HepG2 (cell line): ENCODE measurements around the gene TRIM8. TPM values are rescaled to one million over a fixed set of nuclear protein-coding genes. Genes with fewer than 3 reads are reported as not detected.

Experiments
- GMEB2 ChIP-seq: IDR thresholded peaks from 2 replicates; pipeline ENCODE4 v1.6.1; 2016; ENCODE audit warnings: missing biosample characterization, missing genetic modification reagents, low read depth
- KDM4B ChIP-seq: sonication (generic); formaldehyde crosslinking; IDR thresholded peaks from 2 replicates; pipeline ENCODE4 v1.4.0; 2020; ENCODE audit warnings: missing genetic modification reagents
- MTERF4 ChIP-seq: sonication (generic); formaldehyde crosslinking; IDR thresholded peaks from 2 replicates; pipeline ENCODE4 v1.8.0; 2023; ENCODE audit warnings: mild to moderate bottlenecking, missing genetic modification reagents
- MXD3 ChIP-seq: IDR thresholded peaks from 2 replicates; pipeline ENCODE4 v1.6.1; 2016; ENCODE audit warnings: mild to moderate bottlenecking, missing biosample characterization, missing genetic modification reagents
- NKX3-1 ChIP-seq: sonication (generic); formaldehyde crosslinking; IDR thresholded peaks from 2 replicates; pipeline ENCODE4 v1.5.0; 2020; ENCODE audit warnings: missing genetic modification reagents
- PRPF4 ChIP-seq: fragments of 200-400 bp; formaldehyde crosslinking; IDR thresholded peaks from 2 replicates; pipeline ENCODE4 v1.6.1; 2016; ENCODE audit warnings: low read length, low read depth; ENCODE audit not compliant: poor library complexity, severe bottlenecking
- TBP ChIP-seq: sonication (generic); formaldehyde crosslinking; IDR thresholded peaks from 2 replicates; pipeline ENCODE4 v1.5.0; 2020; ENCODE audit warnings: missing genetic modification reagents
- TBX3 ChIP-seq: fragments of 450-650 bp; IDR thresholded peaks from 2 replicates; pipeline ENCODE4 v1.6.1; 2017; ENCODE audit warnings: antibody characterized with exemption, mild to moderate bottlenecking, inconsistent platforms, borderline replicate concordance
- TFE3 ChIP-seq: IDR thresholded peaks from 2 replicates; pipeline ENCODE4 v1.6.1; 2016
- THAP9 ChIP-seq: sonication (generic); formaldehyde crosslinking; IDR thresholded peaks from 2 replicates; pipeline ENCODE4; 2020; ENCODE audit warnings: missing genetic modification reagents, mild to moderate bottlenecking, borderline replicate concordance
- TRAFD1 ChIP-seq: sonication (generic); formaldehyde crosslinking; IDR thresholded peaks from 2 replicates; pipeline ENCODE4 v1.5.1; 2020; ENCODE audit warnings: missing genetic modification reagents, mild to moderate bottlenecking, borderline replicate concordance
- ZFP91 ChIP-seq: sonication (generic); formaldehyde crosslinking; IDR thresholded peaks from 2 replicates; pipeline ENCODE4 v1.9.0; 2022; ENCODE audit warnings: missing genetic modification reagents, mild to moderate bottlenecking, borderline replicate concordance
- ZNF44 ChIP-seq: sonication (generic); formaldehyde crosslinking; IDR thresholded peaks from 2 replicates; pipeline ENCODE4 v1.5.1; 2020; ENCODE audit warnings: mild to moderate bottlenecking, missing genetic modification reagents
- ZNF709 ChIP-seq: sonication (generic); formaldehyde crosslinking; IDR thresholded peaks from 2 replicates; pipeline ENCODE4 v1.5.0; 2020; ENCODE audit warnings: mild to moderate bottlenecking, missing genetic modification reagents
- ZNF883 ChIP-seq: sonication (generic); formaldehyde crosslinking; IDR thresholded peaks from 2 replicates; pipeline ENCODE4 v1.5.1; 2020; ENCODE audit warnings: mild to moderate bottlenecking, missing genetic modification reagents; ENCODE audit errors: not compliant biosample characterization
- ZNF891 ChIP-seq: sonication (generic); formaldehyde crosslinking; IDR thresholded peaks from 2 replicates; pipeline ENCODE4 v1.5.0; 2020; ENCODE audit warnings: mild to moderate bottlenecking, missing genetic modification reagents
- polyA plus RNA-seq, 8 experiments: library from polyadenylated mRNA; depleted of rRNA in 3 of 8; stranded (reverse) in 7 of 8; unstranded in 1 of 8; fragments of >200 nt; fragmentation: Illumina TruSeq in 4 of 8; extraction: Trizol in 4 of 8; gene quantifications; 2 replicates each; pipeline versions ENCODE4 v1.2.1 to v1.2.3, GENCODE V29; 2011 to 2016; ENCODE audit warnings: low read depth in 4 of 8, missing spikeins in 1 of 8, mixed read lengths in 1 of 8; ENCODE audit not compliant: insufficient read depth in 1 of 8
- total RNA-seq, 5 experiments: library from RNA; depleted of rRNA; stranded (reverse); fragments of >200 nt; fragmentation: Illumina TruSeq; extraction: Trizol; gene quantifications; 2 replicates each; pipeline ENCODE4 v1.2.3, GENCODE V29; 2016; ENCODE audit warnings: low read depth in 1 of 5

TRIM8 gene
- total and polyA plus RNA-seq, 2 of the 13 experiments (the other 11 are each of a cell fraction or from before 2014, with no cell fraction given), result 38.9 to 66.5 TPM

GRCh38 chr10:102644646-102645387 is 538 bp downstream of the TRIM8 start (continued):
- TF ChIP-seq ZFP91 (peak; percentile 84), NKX3-1 (CRISPR knock-in tag) (peak; percentile 82), TFE3 (CRISPR knock-in tag) (peak; percentile 65; the same call in 1 of the 2 replicates), ZNF709 (CRISPR knock-in tag) (peak; percentile 76; the same call in 1 of the 2 replicates), MXD3 (CRISPR knock-in tag) (peak; percentile 96), THAP9 (0 out of 2 replicates have a peak, but pooled peaks have one; percentile 67), KDM4B (CRISPR knock-in tag) (peak; percentile 33; the same call in 1 of the 2 replicates), TRAFD1 (CRISPR knock-in tag) (no peak), ZNF891 (peak; percentile 76; the same call in 1 of the 2 replicates), TBP (CRISPR knock-in tag) (no peak), TBX3 (no peak), ZNF44 (CRISPR knock-in tag) (peak; percentile 90), GMEB2 (no peak), MTERF4 (peak; percentile 89; the same call in 1 of the 2 replicates), PRPF4 (no peak), ZNF883 (CRISPR knock-in tag) (peak; percentile 98)
